CD4-positive, alpha-beta T cell treated with Interleukin-12 subunit alpha and Interleukin-12 subunit beta, for 1 hour (primary cell): ENCODE data around the gene ZNF232.
"Not testable (repeated sequence)": the region's sequence is repeated elsewhere in the genome, so short reads cannot be mapped to it uniquely, and the experiment has no call there.

ENCODE experiments used
- DNase-seq: peaks from one replicate; pipeline ENCODE4 v3.0.0-alpha.2; 2020

ZNF232 gene

DNA sequence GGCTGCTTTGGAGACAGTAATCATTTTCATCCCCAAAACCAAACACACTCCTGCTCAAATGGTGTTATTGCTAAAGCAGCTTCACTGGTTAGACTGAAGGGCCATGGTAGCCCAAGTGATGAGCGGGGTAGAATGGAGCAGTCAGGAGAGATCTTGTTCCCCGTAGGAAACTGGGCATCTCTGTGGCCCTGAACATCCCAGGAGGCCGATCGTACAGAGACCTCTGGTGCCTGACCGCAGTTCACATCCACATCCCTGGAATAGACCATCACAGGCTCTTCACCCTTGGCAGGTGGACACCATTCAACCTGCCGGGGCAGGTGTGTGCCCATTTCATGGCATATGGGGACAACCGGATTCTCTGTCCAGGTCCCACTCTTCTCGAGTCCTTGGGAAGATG is 18.1 kb upstream of the ZNF232 start:
- DNase-seq: not testable (repeated sequence)

DNA sequence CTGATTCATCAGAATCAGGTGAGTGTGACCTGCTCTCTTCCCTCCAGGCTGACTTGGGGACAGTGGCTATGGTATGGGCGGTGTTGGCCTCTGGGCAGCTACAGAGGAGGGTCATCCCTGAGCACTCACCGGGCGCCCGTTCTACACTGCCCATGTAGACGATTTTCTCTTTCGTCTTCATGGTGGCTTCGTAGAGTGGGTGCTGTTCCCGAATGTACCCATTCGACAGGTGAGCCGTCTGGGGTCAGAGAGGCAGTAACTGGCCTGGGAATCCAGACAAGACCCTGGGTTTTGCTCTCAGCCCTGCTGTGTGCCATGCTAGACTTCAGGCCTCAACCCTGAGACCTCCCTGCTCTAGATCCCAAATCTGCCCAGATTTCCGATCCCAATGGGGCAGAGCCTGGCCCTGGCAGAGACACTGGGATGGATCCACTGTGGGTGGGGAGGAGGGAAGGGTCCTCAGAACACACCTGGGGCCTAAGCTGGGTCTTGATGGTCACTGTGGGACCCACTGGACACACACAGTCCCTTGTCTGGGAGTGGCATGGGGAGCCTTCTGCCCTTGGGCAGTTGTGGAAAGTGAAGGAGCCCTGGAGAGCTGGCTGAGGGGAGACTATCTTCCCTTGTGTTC is 17.3 kb upstream of the ZNF232 start:
- no peak for DNase-seq

DNA sequence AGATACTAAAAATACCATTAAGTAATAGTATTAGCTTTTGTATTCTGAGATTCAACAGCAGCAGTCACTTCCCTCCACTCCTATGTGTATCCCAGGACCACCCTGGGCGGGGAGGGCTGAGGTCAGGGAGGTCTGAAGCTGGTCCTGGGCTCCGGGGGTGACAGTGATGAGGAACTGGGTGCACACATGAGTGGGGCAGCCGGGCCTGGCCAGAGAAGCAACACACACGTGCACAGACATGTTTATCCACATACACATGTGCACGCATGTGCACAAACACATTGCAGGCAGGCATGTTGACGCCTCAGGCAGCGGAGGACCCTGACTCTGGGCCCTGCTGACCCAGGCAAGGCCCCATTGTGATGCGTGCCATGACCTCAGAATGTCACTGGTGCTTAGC is 16.7 kb upstream of the ZNF232 start:
- not testable (repeated sequence) for DNase-seq

DNA sequence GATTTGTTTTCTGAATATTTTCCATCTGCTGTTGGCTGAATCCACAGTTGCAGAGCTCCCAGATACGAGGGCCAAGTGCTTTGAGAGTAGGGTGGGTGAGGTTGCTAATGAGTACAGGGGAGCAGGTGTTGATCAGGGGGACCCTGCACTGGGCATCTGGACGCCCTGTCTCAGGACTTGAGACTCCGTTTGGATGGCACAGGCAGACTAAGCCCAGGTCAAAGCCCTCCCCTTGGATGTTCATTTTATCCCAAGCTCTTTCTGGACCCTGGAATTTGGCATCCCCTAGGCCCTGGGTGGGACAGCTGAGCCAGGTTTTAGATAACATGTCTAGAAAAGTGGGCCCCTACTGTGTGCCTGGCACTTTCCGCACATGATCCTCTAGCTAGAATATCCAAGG is 16.2 kb upstream of the ZNF232 start:
- no peak for DNase-seq

DNA sequence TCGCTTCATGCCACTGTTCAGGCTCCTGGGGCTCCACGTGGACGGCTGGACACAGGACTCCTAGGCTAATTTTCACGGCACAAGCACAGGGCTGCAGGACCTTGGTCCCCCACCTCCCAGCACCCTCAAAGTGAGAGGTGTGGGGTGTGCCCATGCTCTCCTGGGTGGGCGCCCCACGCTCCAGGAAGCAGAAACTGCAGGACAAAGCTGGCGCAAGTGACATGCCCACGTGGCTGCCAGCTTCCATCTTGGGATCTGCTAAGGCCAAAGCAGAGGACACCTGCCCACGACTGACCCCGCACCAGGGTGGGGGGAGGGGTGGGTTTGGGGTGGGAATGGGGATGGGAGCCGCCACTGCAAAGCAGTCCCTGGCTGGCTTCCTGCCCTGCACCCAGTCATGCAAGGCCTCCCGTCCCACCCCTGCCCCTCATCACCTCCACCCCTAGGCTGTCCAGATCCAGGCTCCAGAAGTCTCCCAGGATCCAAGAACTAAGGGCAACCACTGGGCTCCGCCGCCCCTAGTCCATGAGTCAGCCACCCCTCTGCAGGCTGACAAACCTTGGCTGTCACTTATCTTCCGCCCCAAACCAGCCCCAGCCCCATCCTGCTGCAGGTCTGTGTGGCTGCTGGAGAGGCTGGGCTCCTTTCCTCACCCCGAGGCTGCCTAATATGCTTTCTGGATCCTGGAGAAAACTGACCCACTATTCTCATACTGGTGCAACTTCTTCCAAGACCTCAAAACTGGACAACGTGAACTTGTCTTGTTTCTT is 15.2 kb upstream of the ZNF232 start:
- no peak for DNase-seq

DNA sequence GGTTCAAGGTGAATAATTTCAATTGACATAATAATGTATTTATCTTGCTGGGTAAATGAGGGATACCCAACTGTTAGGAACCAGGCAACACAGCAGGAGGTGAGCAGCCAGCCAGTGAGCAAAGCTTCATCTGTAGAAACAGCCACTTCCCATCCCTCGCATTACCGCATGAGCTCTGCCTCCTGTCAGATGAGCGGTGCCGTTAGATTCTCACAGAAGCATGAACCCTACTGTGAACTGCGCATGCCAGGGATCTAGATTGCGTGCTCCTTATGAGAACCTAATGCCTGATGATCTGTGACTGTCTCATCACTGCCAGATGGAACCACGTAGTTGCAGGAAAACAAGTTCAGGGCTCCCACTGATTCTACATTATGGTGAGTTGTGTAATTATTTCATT is 13.2 kb upstream of the ZNF232 start:
- DNase-seq: not testable (repeated sequence)

DNA sequence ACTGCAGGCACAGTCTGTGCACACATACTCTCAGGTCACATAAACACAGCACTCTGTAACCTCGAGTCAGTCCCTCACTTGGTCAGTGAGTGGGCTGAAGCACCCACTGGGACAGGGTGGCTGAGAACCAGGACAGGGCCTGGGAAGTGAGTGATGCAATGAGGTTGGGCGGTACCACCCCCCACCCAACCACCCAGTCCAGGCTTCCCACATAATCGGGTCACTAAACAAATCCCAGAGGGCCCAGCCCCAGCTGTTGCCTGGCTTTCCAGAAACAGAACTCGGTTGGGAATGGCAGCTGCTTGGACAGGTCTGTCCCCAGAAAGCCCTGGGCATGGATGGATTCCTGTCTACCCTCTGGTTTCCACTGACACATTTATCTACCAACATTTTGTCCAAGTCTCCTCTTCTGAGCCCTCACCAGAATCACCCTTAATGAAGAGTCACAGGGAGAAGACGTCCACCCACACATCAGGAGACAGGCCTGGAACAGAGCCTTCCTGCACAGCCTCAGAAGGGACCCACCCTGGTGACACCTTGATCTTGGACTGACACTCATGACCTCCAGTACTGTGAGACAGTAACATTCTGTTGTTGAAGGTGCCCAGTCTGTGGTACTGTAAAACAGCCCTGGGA is 12.6 kb upstream of the ZNF232 start:
- not testable (repeated sequence) for DNase-seq

DNA sequence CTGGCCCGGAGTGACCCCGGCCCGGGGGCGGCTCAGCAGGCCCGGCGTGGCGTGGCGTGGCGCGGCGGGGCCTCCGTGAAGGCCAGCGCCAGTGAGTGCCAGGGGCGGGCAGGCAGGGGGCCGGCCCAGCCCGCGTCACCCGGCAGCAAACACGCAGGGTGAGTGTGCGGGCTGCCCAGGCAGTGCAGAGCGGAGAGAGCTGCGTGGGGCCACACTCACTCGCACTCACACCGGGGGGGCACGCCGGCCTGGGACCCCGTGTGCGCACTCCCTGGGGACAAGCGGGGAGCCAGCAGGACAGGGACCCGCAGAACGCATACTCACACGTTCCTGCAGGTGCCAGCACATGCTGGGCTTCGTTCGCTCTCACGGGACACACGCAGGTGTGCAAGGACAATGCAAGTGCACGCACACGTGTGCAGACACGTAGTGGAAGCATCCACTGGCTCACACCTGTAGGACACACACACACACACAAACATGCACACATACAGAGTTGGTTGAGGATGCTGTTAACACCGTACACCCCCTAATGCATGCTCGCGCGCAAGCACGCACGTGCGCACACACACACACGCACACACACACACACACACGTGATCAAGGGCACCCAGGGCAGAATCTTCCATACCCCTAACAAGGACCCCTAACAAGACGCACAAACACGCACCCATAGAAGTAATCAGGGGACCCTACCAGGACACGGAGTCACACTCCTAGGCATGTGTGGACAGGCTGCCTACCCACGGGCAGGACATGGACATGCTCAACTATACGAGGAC is 11.9 kb upstream of the ZNF232 start:
- no peak for DNase-seq

DNA sequence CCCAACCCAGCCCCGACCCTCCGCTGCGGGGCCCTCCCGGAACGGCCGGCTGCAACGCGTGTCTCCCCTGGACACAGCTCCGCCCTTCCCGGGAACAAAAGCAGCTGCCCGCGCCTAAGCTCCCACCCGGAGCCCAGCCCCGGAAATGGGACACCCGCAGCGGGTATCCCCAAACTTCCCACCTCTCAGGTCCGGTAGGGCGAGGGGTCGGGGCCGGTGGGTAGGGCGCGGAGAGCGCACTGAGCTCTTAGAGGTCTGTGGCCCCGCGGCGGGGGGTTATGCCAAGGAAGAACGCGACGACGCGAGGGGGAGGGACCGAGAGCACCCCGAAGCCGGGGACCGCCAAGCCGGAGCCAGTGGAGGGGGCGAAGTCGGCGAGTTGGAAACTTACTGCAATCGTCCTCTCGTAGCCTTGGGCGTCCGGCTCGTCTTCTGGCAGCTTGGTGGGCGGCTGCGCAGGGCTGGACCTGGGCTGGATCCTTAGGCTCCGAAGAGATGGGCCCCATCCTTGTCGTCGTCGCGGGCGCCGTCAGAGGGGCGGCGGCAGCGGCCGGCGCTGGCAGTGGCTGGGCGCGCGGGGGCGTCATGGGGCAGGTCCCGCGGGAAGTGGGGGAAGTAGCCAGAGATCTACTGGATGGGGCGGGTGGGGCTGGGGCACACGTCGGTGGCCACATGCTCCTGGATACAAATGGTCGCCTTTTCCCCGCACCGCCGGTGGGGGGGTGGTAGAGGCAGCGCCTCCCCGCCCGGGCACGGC is 11.1 kb upstream of the ZNF232 start:
- DNase-seq: no peak

DNA sequence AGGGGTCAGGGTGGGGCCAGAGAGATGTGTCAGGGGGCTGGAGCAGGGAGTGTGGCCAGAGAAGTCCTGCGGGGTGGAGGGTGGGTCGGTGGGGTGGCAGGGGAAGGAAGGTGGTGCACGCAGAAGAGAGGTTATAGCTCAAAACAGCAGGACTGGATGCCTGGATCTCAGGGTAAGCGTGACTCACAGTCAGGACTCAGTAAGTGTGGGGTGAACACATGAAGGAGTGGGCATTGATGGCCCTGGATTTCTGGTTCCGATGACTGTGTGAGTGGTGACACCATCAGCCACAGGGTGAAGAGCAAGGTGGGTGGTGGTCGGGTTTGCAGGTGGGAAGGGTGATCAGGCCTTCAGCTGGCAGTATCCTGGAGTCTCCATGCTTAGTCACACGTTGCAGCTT is 10.4 kb upstream of the ZNF232 start:
- not testable (repeated sequence) for DNase-seq

DNA sequence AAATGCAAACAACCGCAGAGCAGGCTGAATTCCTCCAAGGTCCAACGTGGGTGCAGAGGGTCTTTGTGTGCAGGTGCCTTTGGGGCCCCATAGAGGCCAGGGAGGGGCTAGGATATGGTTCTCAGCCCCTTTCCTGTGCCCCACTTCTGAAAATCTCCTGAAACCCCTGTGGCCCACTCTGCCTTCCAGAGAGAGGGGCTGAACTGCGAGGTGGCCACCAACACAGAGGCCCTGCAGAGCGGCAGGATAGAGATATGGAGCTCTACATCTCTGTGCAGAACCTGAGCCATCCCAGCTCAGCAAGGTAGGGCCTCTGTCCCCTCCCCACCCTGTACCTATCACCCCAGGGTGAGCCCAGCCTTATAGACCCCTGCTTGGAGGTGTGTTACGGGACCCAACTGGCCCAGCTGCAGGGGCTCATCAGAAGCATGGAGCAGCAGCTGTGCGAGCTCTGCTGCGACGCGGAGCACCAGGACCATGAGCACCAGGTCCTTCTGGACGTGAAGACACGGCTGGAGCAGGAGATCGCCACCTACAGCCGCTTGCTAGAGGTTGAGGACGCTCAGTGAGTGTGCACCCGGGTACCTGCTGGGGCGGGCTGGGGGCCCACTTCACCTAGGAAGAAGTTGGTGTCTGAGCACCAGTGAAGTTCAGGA is 9.6 kb upstream of the ZNF232 start:
- no peak for DNase-seq

DNA sequence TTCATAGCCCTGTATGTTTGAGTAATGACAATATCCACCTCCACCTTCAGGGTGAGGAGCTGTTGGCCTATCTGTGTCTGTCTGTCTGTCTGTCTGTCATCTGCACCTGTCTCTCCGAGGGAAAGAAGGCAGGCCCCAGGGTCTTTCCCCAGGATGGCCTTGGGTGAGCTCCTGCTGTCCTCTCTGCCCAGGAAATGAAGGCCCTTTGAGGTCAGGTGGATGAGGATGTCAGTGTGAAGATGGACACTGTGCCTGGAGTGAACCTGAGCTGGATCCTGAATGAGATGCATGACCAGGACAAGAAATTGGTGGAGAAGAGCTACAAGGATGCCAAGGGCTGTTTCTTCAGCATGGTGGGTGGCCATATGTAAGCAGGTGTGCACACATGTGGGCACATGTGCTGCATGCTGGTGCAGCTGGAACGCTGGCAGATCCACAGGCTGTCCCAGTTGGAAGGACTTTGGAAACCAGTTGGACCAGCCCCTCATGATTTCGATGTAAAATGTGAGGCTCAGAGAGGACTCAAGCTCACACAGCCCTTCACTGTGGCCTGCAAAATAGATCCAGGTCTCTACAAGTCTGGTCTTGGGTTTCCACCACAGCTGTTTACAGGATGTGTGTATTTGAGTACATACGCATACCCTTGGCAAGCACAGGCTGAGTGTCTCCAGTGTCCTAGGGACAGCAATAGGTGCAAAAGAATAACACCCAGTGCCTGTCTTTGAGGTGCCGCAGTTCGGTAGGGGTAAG is 8.9 kb upstream of the ZNF232 start:
- not testable (repeated sequence) for DNase-seq

DNA sequence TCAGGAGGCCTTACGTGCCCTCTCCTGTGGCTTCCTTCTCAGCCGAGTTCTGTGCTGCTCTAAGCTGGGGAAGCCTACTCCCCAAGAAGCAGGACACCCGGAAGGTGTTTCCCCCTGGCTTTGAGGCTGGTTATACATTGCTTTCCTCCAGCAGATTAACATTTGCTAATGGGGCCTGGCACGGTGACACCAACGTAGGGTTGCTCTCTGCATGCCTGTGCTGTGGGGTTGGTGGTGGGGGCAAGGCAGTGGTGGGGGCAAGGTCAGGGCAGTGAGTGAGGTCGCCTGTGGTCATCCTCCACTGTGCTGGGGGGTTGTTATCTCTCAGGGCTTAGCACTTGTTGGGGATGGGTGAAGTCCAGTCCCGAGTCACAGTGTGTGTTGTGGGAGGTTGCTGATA is 8.4 kb upstream of the ZNF232 start:
- no peak for DNase-seq

DNA sequence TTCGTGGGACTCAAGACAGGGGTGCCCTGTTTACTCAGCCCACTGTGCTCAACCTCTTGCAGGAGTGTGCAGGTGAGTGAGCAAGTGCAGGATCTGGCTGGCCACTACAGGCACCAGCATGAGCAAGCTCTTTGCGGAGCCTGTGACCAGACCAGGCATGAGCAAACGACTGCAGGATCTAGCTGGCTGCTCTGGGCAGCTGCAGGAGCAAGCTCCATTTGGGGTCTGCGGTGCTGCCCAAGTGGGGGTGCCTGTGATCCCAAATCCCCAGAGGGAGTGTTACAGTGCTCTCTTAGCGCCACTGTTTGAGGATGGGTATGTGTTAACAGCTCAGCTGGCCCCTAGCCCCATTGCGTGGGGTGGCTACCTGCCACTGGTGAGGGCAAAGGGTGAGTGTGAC is 6.5 kb upstream of the ZNF232 start:
- no peak for DNase-seq

DNA sequence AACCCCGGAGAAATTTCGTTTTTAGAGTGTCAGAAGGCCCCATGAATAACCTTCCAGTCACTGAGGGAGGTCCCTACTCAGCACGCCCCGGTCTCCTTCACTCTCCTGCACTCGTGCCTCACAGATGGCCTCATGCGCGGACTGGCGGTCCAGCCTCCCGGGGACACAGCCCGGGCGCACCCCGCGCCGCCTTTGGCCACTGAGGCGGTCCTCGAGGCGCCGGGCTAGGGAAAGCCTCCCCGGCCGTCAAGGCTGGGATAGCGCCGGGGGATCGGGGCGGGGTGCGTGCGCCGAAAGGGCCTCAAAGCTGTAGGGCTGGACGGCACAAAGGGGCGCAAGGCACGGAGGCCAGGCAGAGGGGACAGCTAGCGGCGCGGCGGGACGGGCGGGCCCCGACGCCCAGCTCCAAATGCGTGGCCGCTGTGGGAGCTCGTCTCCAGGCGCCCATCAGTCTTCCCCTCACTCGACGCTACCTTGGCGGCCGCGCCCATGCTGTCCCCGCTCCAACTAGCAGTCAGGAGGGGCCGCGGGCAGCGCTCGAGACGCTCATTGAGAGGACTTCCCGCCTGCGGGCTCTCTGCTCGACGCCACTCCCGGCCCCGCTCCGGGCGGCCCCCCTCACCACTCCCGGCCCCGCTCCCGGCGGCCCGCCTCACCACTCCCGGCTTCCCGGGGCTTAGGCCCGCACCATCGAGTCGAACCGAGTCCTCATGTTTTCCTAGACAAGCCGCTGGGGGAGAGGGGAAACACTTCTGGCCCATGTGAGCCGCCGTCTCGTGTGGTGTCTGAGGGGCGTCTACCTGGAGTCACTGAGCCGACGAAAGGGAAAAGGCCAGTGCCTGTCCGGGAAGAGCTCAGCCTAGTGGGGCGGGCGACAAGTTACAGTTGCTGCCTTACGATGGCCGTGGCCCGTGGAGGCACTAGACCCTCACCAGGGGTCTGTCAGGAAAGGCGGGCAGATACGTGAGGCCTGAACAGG is 4.3 kb upstream of the ZNF232 start, which contains the start of gene USP6:
Gene USP6 (plus strand): TSS at position 360 of the 979 bp plus-strand sequence. CDS start 14,336 bp downstream, outside the sequence.
- DNase-seq: no peak

DNA sequence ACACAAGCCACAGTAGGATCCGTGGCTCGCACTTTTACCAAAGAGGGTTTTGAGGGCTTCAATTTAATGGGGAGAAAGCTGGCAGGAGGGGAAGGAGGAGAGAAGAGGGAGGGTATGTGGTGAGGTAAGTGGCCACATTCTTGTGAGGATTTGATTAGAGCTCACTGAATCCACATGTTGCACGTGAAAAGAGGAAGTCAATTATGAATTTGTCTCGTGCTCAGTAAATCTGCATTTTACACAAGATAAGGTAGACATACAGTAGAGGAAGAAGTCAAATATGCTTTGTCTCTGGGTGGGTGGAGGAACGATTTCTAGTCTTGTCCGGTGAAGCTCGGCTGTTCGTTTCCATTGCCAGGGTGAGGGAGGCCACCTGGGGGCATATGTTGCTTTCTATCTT is 862 bp downstream of the ZNF232 start:
- no peak for DNase-seq

DNA sequence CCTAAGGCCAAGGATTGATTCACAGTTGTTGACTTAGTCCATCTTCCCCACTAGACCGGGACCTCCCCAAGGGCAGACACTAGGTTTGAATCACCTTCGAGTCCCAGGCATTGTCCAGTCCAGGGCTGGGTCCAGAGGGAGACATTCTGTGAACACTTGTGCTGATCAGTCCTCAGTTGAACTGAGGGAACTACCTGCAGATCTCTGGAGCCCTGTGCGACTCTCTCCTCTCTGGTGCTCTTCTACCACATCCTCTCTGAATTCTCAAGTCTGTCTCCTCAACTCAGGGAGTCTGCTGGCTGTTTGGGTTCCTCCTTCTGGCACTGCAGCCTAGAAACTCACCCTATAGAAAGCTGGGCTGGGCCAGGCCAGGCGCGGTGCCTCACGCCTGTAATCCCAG is 10.8 kb downstream of the ZNF232 start:
- DNase-seq: no peak

DNA sequence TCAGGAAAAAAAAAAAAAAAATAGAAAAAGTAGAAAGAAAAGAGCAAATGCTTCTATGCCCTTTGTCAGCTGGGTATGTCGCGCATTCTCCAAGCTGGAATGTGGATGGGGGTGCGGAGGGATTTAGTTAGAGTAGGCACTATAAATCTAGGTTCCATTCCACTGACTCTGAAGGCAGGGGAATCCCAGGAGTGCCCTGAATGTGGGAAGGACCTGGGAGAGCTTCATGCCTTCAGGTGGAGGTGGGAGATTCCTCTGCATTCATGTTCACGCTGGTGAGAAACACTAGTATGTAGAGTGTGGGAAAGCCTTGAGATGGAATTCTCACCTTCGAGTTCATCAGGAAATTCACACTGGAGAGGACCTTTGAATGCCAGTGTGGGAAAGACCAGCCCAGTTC is 12.4 kb downstream of the ZNF232 start:
- no peak for DNase-seq

DNA sequence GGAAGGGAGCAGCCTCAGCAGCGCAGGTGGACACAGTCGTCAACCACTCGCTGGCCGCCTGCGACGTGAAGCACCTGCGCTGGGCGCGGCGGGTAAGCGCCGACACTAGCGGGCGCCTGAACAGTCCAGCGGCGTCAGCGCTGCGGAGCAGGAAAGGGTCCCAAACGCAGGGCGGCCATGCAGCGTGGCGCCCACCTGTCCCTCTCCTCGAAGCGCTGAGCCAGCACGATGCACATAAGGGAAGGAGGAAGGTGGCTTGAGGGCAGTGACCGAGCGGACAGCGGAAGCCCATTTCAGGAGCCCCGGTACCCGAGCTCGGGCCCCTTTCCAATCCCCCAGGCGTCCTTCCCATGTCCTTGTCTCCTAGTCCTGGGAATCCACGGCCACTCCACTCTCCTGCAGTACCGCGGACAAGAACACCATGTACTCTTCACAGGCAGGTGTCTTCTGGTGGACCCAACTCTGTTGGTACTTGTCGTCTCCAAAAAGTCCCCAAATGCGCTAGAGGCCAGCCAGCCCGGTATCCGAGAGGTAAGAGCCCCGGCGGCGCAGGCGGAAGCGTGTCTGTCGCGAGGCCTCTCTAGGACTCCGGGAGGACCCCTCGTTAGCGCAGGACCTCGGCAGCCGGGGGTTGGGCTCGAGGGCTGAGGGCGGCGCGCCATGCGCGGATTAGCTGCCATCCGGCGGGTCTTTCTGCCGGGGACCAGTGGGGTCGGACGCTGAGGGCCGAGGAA is 14.4 kb downstream of the ZNF232 start:
- peak; percentile 41 for DNase-seq
